Osteoblast (primary cell): Measurements from ENCODE around the gene WDFY4. TPM values are rescaled to one million over a fixed set of nuclear protein-coding genes. Genes with fewer than 3 reads are reported as not detected.

ENCODE experiments used
- DNase-seq: peaks from one replicate; pipeline ENCODE4 v3.0.0; 2011; ENCODE audit warnings: low spot score, mixed read lengths; ENCODE audit not compliant: insufficient read length; ENCODE audit errors: missing footprints
- H2AFZ ChIP-seq: 2 replicates; pipeline ENCODE4 v1.6.0; 2011; ENCODE audit warnings: mild to moderate bottlenecking, low read length
- H3K27ac ChIP-seq: 2 replicates; pipeline ENCODE4 v1.5.1; 2011; ENCODE audit warnings: mild to moderate bottlenecking, low read depth, low read length, moderate library complexity
- H3K27me3 ChIP-seq: 2 replicates; pipeline ENCODE4 v1.6.0; 2012; ENCODE audit warnings: mild to moderate bottlenecking, control low read depth, inconsistent platforms, low read length, moderate library complexity; ENCODE audit not compliant: insufficient read depth
- H3K36me3 ChIP-seq: 2 replicates; pipeline ENCODE4 v1.5.1; 2011; ENCODE audit warnings: mild to moderate bottlenecking, low read length, control low read depth, moderate library complexity; ENCODE audit not compliant: insufficient read depth
- H3K4me1 ChIP-seq: 2 replicates; pipeline ENCODE4 v1.5.1; 2011; ENCODE audit warnings: mild to moderate bottlenecking, low read length, control low read depth, moderate library complexity; ENCODE audit not compliant: insufficient read depth
- H3K4me2 ChIP-seq: 2 replicates; pipeline ENCODE4 v1.6.0; 2011; ENCODE audit warnings: mild to moderate bottlenecking, low read length; ENCODE audit not compliant: insufficient read depth
- H3K4me3 ChIP-seq: fragments of 200-600 bp; sonication (generic); 3 replicates; pipeline ENCODE4 v1.5.1; 2012; ENCODE audit warnings: mild to moderate bottlenecking, low read length, inconsistent platforms; ENCODE audit not compliant: insufficient read depth
- H3K79me2 ChIP-seq: 2 replicates; pipeline ENCODE4 v1.6.0; 2012; ENCODE audit warnings: mild to moderate bottlenecking, low read length, control low read depth, inconsistent platforms; ENCODE audit not compliant: insufficient read depth
- H3K9me3 ChIP-seq: 2 replicates; pipeline ENCODE4 v1.5.1; 2011; ENCODE audit warnings: low read depth, low read length, control low read depth
- H4K20me1 ChIP-seq: 2 replicates; pipeline ENCODE4 v1.6.0; 2012; ENCODE audit warnings: mild to moderate bottlenecking, low read length, control low read depth; ENCODE audit not compliant: insufficient read depth
- CTCF ChIP-seq: IDR thresholded peaks from 2 replicates; pipeline ENCODE4 v1.5.1; 2011; ENCODE audit warnings: mild to moderate bottlenecking, low read depth, low read length, moderate library complexity; ENCODE audit errors: extremely low read depth
- total RNA-seq: library from RNA; depleted of rRNA; stranded (reverse); fragments of >200 nt; gene quantifications from 2 replicates; pipeline ENCODE4 v1.2.3, GENCODE V29; 2012

Gene WDFY4
- total RNA-seq, 1 donor = 0.36 TPM

GRCh38 chr10:48707472-48707871, 22.8 kb downstream of the WDFY4 start:
- DNase-seq = no peak
- no peak overlapping the region for H3K4me3 ChIP-seq

GRCh38 chr10:48708144-48708543, 23.5 kb downstream of the WDFY4 start:
- Histone ChIP-seq H3K9me3 (no peaks in the 10 kb centered on the region), H3K4me3 (no peak overlapping the region), H3K4me1 (no peaks in the 10 kb centered on the region), H3K27ac (no peak overlapping the region), H3K79me2 (no peaks in the 10 kb centered on the region), H3K4me2 (no peak overlapping the region), H3K27me3 (peaks cover 46% of the 10 kb centered on the region), H3K36me3 (no peaks in the 10 kb centered on the region), H4K20me1 (no peaks in the 10 kb centered on the region), H2AFZ (no peak overlapping the region)
- TF ChIP-seq CTCF = no peak
- no peak for DNase-seq

More at GRCh38 chr10:48707472-48707871, 22.8 kb downstream of the WDFY4 start:
- Histone ChIP-seq H3K79me2 (no peaks in the 10 kb centered on the region), H3K27ac (no peak overlapping the region), H4K20me1 (no peaks in the 10 kb centered on the region), H3K4me2 (no peak overlapping the region), H3K36me3 (no peaks in the 10 kb centered on the region), H2AFZ (no peak overlapping the region), H3K9me3 (no peaks in the 10 kb centered on the region), H3K4me1 (no peaks in the 10 kb centered on the region), H3K27me3 (peaks cover 44% of the 10 kb centered on the region)
- no peak for TF ChIP-seq CTCF

GRCh38 chr10:48710647-48711275, 26.1 kb downstream of the WDFY4 start:
- Histone ChIP-seq H3K4me2 (no peak overlapping the region), H3K4me3 (no peak overlapping the region), H3K4me1 (no peaks in the 10 kb centered on the region), H3K9me3 (peaks cover 3% of the 10 kb centered on the region), H3K27ac (no peak overlapping the region), H3K79me2 (no peaks in the 10 kb centered on the region), H3K27me3 (peaks cover 30% of the 10 kb centered on the region), H3K36me3 (no peaks in the 10 kb centered on the region), H2AFZ (no peak overlapping the region), H4K20me1 (no peaks in the 10 kb centered on the region)
- DNase-seq = no peak
- TF ChIP-seq CTCF = no peak

- H3K79me2 ChIP-seq = no peaks in the 10 kb centered on the region
- no peaks in the 10 kb centered on the region for H3K36me3 ChIP-seq
- no peak for DNase-seq
- H3K9me3 ChIP-seq = peaks cover 3% of the 10 kb centered on the region
- TF ChIP-seq CTCF = no peak
- no peak overlapping the region for H3K4me2 ChIP-seq
- H4K20me1 ChIP-seq = no peaks in the 10 kb centered on the region
- no peak overlapping the region for H2AFZ ChIP-seq
- H3K4me3 ChIP-seq = no peak overlapping the region
- H3K27me3 ChIP-seq = peaks cover 23% of the 10 kb centered on the region
- no peak overlapping the region for H3K27ac ChIP-seq
- H3K4me1 ChIP-seq = no peaks in the 10 kb centered on the region
Observed at GRCh38 chr10:48711830-48712229, 27.2 kb downstream of the WDFY4 start.
